AG04449 (cell line): ENCODE results near the gene SLC35E3.

Experiments used
- CTCF ChIA-PET: fragments of 350-600 bp; formaldehyde crosslinking; extraction: SDS; loops from one replicate; lab custom pipeline; 2021; ENCODE audit warnings: antibody characterized with exemption; lab: Yijun Ruan, JAX
- POLR2A ChIA-PET: fragments of 400-600, 350-600 bp; formaldehyde crosslinking; extraction: SDS; loops from one replicate; lab custom pipeline; 2020; ENCODE audit warnings: antibody characterized with exemption, inconsistent platforms; lab: Yijun Ruan, JAX
- DNase-seq: peaks from one replicate; pipeline ENCODE4 v3.0.0-alpha.2; 2010; ENCODE audit warnings: low read depth, low spot score
- H3K4me3 ChIP-seq: 2 replicates; pipeline ENCODE4 v1.5.1; 2011; ENCODE audit warnings: low read depth, mild to moderate bottlenecking, control low read depth, low read length
- CTCF ChIP-seq: IDR thresholded peaks from one replicate; pipeline ENCODE4 v1.5.1; 2011; ENCODE audit warnings: mild to moderate bottlenecking, moderate library complexity, low read length, control low read depth, inconsistent platforms; ENCODE audit not compliant: insufficient read depth; ENCODE audit errors: missing control alignments

Gene SLC35E3

GRCh38 chr12:68773582-68773981, 27.6 kb downstream of the SLC35E3 start:
- no peak overlapping the region for H3K4me3 ChIP-seq
- no peak for TF ChIP-seq CTCF
- DNase-seq: no peak
- POLR2A ChIA-PET: interaction anchor here (0.5 kb wide), 1 partner anchor 77 kb away, joined by 3 read pairs; no protein-coding TSS in a partner anchor
- CTCF ChIA-PET: no interaction called here

- CTCF ChIA-PET: no interaction called here
- DNase-seq: no peak
- POLR2A ChIA-PET: no interaction called here
- H3K4me3 ChIP-seq: no peak overlapping the region
- no peak for TF ChIP-seq CTCF
Observed at GRCh38 chr12:68775121-68775630, 29.2 kb downstream of the SLC35E3 start.

GRCh38 chr12:68776976-68777610, 31.1 kb downstream of the SLC35E3 start:
- ChIA-PET CTCF (no interaction called here), POLR2A (no interaction called here)
- TF ChIP-seq CTCF: no peak
- H3K4me3 ChIP-seq: no peak overlapping the region
- DNase-seq: no peak

- POLR2A ChIA-PET: no interaction called here
- no peak overlapping the region for H3K4me3 ChIP-seq
- TF ChIP-seq CTCF: no peak
- CTCF ChIA-PET: no interaction called here
- no peak for DNase-seq
Observed at GRCh38 chr12:68779280-68779679, 33.3 kb downstream of the SLC35E3 start.

GRCh38 chr12:68780731-68781130, 34.8 kb downstream of the SLC35E3 start:
- no peak for TF ChIP-seq CTCF
- no peak for DNase-seq
- H3K4me3 ChIP-seq: no peak overlapping the region
- ChIA-PET CTCF (interaction anchor here (1.6 kb wide), 1 partner anchor 12 kb away, joined by 3 read pairs; no protein-coding TSS in a partner anchor), POLR2A (no interaction called here)

- no peak for DNase-seq
- no peak for TF ChIP-seq CTCF
- ChIA-PET CTCF (interaction anchor here (1.1 to 1.6 kb wide), 2 partner anchors 8 to 11 kb away, joined by 3 to 4 read pairs; no protein-coding TSS in a partner anchor), POLR2A (no interaction called here)
- H3K4me3 ChIP-seq: no peak overlapping the region
Observed at GRCh38 chr12:68781728-68782127, 35.8 kb downstream of the SLC35E3 start.
